ENCODE measurements around the gene SMIM24. TPM values are rescaled to one million over a fixed set of nuclear protein-coding genes. Genes with fewer than 3 reads are reported as not detected.
"Not testable (repeated sequence)": the region's sequence is repeated elsewhere in the genome, so short reads cannot be mapped to it uniquely, and the experiment has no call there.

Gene SMIM24
- under 1 TPM; 0.62 to 0.88 TPM for total RNA-seq

DNA sequence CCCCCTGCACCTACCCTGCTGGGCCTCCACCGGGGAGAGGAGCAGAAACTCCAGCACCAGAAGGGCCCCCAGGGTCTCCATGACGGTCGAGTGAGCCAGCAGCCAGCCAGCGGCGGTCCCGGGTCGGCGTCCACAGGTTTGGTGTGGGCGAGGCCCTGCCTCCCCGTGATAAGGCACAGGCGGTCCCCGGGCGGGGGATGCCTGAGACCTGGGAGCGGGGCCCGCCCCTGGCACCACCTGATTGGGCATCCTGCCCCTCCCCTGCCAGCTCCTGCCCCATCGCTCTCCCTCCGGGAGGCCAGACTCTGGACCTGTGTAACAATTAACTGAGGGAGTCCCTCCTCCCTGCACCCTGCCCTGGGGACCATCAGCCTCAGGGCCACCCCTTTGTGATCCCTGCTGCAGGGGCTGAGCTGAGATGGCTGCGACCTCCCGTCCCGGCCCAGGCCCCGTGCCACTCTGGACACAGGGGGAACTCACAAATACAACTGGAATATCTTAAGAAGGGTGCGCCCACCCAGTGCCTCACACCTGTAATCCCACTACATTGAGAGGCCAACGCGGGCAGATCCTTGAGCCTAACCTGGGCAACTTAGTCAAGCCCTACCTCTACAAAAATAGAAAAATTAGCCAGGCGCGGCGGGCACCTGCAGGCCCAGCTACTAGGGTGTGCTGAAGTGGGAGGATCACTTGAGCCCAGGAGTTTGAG lies at the start of gene SMIM24:
Gene SMIM24 (minus strand): TSS at position 143 of the 709 bp plus-strand sequence. CDS start 62 bp downstream, at position 81.
- H3K4me3 Mint-ChIP-seq = peak within 1 kb of the TSS in 1 of 2 donors; percentile 10
- ATAC-seq (replicated peaks in 1 of 2) (no peak), DNase-seq (no peak)
- H3K27ac Mint-ChIP-seq = no peak within 1 kb of the TSS
- H3K36me3 Mint-ChIP-seq (ENCODE audit: insufficient read depth in 2 of 2) = no peaks in the 10 kb centered on the region
- peaks cover 8% of the 10 kb centered on the region for H3K4me1 Mint-ChIP-seq (ENCODE audit: low read depth)
- H3K9me3 Mint-ChIP-seq = no peaks in the 10 kb centered on the region
- H3K27me3 Mint-ChIP-seq (ENCODE audit: low read depth) = peaks cover 5% of the 10 kb centered on the region

DNA sequence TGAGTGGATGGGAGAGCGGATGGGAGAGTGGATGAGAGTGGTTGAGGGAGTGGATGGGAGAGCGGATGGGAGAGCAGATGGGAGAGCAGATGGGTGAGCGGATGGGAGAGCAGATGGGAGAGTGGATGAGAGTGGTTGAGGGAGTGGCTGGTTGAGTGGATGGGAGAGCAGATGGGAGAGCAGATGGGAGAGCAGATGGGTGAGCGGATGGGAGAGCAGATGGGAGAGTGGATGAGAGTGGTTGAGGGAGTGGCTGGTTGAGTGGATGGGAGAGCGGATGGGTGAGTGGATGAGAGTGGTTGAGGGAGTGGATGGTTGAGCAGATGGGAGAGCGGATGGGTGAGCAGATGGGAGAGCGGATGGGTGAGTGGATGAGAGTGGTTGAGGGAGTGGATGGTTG lies 49.0 kb upstream of the SMIM24 start:
- DNase-seq = not testable (repeated sequence)

DNA sequence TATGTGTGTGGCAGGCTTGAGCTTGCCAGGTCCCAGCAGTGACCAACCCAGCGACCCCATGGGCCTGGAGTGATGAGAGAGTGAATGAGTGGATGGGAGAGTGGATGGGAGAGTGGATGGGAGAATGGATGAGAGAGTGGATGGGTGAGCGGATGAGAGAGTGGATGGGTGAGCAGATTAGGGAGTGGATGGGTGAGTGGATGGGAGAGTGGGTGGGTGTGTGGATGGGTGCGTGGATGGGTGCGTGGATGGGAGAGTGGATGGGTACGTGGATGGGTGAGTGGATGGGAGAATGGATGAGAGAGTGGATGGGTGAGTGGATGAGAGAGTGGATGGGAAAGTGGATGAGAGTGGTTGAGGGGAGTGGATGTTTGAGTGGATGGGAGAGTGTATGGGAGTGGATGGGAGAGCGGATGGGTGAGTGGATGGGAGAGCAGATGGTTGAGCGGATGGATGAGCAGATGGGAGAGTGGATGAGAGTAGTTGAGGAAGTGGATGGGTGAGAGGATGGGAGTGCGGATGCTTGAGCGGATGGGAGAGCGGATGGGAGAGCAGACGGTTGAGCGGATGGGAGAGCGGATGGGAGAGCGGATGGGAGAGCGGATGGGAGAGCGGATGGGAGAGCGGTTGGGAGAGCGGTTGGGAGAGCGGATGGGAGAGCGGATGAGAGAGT lies 48.4 kb upstream of the SMIM24 start:
- H3K4me3 Mint-ChIP-seq = no peak overlapping the region
- H3K4me1 Mint-ChIP-seq (ENCODE audit: low read depth) = no peaks in the 10 kb centered on the region
- DNase-seq (no peak), ATAC-seq (replicated peaks in 1 of 2) (no peak)
- peaks cover 0 to 2% of the 10 kb centered on the region in 2 donors for H3K36me3 Mint-ChIP-seq (ENCODE audit: insufficient read depth in 2 of 2)
- H3K27ac Mint-ChIP-seq = no peak overlapping the region
- H3K27me3 Mint-ChIP-seq (ENCODE audit: low read depth) = no peaks in the 10 kb centered on the region
- no peaks in the 10 kb centered on the region for H3K9me3 Mint-ChIP-seq

More for the DNA sequence above, 49.0 kb upstream of the SMIM24 start:
- not testable (repeated sequence) for H3K9me3 Mint-ChIP-seq; H3K27ac Mint-ChIP-seq; H3K4me1 Mint-ChIP-seq (ENCODE audit: low read depth); H3K36me3 Mint-ChIP-seq (ENCODE audit: insufficient read depth in 2 of 2); H3K4me3 Mint-ChIP-seq; ATAC-seq (replicated peaks in 1 of 2); H3K27me3 Mint-ChIP-seq (ENCODE audit: low read depth)

DNA sequence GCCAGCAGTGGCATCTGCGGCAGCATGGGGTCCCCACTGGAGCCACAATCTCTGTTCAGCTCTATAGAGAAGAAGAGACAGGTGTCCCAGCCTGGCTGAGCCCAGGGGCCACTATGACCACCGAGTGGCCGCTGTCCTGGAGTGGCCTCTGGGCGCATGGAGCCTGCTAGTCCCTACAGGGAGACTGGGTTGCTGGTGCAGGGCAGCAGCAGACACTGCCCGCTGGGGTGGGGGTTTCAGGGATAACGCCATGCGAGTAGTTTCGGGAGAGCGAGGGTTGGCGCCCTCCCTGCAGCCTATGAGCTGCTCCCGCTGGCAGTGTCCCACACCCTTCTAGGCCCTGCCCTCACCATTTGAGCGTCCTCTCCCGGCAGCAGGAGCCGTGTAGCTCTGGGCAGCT lies 47.8 kb upstream of the SMIM24 start:
- H3K4me3 Mint-ChIP-seq = no peak overlapping the region

DNA sequence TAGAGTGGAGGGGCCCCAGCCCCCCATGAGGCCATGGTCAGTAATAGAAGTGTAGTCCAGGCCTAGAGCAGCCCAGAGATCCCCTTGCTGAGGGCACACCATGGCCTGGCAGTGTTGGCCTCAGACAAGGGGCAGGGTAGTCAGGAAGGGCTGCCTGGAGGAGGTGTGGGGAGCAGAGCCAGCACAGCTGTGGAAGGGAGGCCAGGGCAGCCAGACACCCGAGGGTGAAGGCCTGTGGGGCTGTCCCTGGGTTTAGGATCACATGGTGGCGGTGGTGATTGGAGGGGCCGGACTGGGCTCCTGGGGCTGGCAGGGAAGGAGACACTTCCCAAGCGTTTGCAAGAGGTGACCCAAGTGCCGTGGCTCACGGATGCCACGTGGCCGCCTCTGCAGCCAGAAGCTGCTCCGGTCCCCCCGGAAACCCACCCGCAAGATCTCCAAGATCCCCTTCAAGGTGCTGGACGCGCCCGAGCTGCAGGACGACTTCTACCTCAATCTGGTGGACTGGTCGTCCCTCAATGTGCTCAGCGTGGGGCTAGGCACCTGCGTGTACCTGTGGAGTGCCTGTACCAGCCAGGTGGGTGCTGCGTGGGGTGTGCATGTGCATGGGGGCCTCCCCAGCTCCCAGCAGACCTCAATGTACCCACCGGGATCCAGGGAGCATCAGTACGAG lies 47.0 kb upstream of the SMIM24 start:
- Mint-ChIP-seq H3K9me3 (no peaks in the 10 kb centered on the region), H3K27me3 (ENCODE audit: low read depth) (no peaks in the 10 kb centered on the region), H3K36me3 (ENCODE audit: insufficient read depth in 2 of 2) (no peaks in the 10 kb centered on the region), H3K27ac (no peak overlapping the region), H3K4me1 (ENCODE audit: low read depth) (no peaks in the 10 kb centered on the region), H3K4me3 (no peak overlapping the region)
- ATAC-seq (replicated peaks in 1 of 2) = no peak
- DNase-seq = no peak

More for the DNA sequence above, 47.8 kb upstream of the SMIM24 start:
- Mint-ChIP-seq H3K27ac (no peak overlapping the region), H3K4me1 (ENCODE audit: low read depth) (no peaks in the 10 kb centered on the region), H3K9me3 (no peaks in the 10 kb centered on the region), H3K36me3 (ENCODE audit: insufficient read depth in 2 of 2) (peaks cover 0 to 2% of the 10 kb centered on the region in 2 donors), H3K27me3 (ENCODE audit: low read depth) (no peaks in the 10 kb centered on the region)
- ATAC-seq (replicated peaks in 1 of 2) = no peak
- DNase-seq = no peak

DNA sequence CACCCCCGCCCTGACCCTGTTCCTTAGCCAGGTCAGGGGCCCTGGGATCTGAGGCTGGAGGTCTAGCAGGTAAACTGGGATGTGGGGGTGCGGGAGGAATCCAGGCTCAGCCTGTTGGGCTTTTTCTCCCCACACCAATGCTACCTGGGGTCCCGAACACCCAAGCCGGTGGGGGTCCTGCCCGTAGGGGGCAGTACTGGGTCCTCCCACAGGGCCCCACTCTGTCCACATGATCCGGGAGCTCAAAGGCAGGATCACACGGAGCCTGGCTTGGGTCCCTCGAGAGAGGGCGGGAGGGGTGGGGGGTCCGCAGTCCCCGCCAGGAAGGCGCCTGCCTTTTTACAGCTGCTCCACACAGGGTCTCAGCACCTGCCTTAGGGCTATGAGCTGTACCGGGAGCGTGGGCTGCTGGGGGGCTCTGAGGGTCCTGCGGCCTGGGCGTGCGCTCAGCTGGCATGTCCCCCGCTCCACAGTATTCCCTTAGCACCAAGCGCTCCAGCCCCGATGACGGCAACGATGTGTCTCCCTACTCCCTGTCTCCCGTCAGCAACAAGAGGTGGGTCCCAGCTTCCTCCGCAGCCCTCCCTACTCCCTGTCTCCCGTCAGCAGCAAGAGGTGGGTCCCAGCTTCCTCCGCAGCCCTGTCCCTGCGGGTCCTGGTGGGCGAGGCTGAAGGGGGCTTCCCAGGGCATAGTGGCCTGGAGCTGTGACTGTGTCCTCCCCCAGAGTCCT lies 46.3 kb upstream of the SMIM24 start:
- DNase-seq (no peak), ATAC-seq (replicated peaks in 1 of 2) (no peak)
- Mint-ChIP-seq H3K9me3 (no peaks in the 10 kb centered on the region), H3K36me3 (ENCODE audit: insufficient read depth in 2 of 2) (peaks cover 0 to 2% of the 10 kb centered on the region in 2 donors), H3K4me1 (ENCODE audit: low read depth) (no peaks in the 10 kb centered on the region), H3K4me3 (no peak overlapping the region), H3K27me3 (ENCODE audit: low read depth) (no peaks in the 10 kb centered on the region), H3K27ac (no peak overlapping the region)

DNA sequence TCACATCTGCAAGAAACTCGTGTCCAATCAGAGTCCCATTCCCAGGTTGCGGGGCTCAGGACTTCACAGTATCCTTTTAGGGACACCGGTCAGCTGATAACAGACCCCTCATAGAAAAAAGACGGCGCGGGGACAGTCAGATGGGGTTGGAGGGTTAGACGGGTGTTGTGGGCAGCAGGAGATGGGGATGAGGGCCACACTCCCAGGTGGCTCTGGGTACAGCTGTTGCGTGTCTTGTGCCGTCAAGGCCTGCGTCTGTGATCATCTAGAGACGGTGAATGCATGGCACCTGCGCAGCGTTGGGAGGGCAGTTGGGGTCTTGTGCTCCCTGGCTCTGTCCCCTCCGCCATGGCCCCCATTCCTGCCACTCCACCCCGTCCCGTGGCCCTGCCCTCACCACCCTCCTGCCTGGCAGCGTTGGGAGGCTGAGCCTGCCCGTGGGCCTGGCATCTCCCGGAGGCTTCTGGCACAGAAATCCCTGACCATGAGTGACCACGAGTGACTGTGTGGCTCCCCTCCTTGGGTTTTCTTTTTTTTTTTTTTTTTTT lies 44.7 kb upstream of the SMIM24 start:
- Mint-ChIP-seq H3K36me3 (ENCODE audit: insufficient read depth in 2 of 2) (peaks cover 0 to 2% of the 10 kb centered on the region in 2 donors), H3K27me3 (ENCODE audit: low read depth) (no peaks in the 10 kb centered on the region), H3K27ac (no peak overlapping the region), H3K9me3 (no peaks in the 10 kb centered on the region), H3K4me3 (no peak overlapping the region), H3K4me1 (ENCODE audit: low read depth) (peaks cover 6% of the 10 kb centered on the region)
- ATAC-seq (replicated peaks in 1 of 2) = no peak
- no peak for DNase-seq

DNA sequence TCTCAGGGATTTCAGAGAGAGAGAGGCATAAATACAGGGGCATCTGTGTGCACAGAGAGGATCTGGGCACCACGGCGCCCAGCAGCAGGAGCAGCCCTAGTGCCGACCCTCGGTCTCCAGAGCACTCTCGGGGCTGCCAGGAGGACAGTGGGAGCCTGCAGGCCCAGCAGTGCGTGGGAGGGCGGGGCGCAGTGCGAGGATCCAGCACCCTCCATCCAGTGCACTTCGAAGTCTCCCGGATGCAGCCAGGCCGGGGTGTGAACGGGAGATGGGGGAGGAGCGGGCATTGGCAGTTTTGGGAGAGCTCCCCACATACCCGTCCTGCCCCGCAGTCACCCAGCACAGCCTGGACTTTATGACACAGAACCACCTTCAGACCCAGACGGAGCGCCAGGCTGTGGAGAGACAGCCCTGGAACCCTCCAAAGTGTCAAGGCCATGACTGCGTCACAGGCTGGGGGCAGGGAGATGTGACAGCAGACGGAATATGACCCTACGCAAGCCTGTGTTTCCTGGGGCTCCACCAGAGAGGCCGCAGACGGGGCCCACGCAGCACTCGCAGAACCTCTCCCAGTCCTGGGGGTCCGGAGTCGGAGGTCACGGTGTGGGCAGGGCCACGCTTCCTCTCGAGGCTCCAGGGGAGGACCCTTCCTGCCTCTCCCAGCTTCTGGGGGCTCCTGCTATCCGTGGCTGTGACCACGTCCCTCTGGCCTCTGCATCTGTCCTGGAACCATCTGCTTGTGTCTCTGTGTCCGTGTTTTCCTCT lies 43.9 kb upstream of the SMIM24 start:
- no peak overlapping the region for H3K27ac Mint-ChIP-seq
- peaks cover 6% of the 10 kb centered on the region for H3K4me1 Mint-ChIP-seq (ENCODE audit: low read depth)
- H3K9me3 Mint-ChIP-seq = no peaks in the 10 kb centered on the region
- no peak for ATAC-seq (replicated peaks in 1 of 2)
- no peaks in the 10 kb centered on the region for H3K27me3 Mint-ChIP-seq (ENCODE audit: low read depth)
- no peak for DNase-seq
- no peak overlapping the region for H3K4me3 Mint-ChIP-seq
- H3K36me3 Mint-ChIP-seq (ENCODE audit: insufficient read depth in 2 of 2) = peaks cover 0 to 2% of the 10 kb centered on the region in 2 donors

DNA sequence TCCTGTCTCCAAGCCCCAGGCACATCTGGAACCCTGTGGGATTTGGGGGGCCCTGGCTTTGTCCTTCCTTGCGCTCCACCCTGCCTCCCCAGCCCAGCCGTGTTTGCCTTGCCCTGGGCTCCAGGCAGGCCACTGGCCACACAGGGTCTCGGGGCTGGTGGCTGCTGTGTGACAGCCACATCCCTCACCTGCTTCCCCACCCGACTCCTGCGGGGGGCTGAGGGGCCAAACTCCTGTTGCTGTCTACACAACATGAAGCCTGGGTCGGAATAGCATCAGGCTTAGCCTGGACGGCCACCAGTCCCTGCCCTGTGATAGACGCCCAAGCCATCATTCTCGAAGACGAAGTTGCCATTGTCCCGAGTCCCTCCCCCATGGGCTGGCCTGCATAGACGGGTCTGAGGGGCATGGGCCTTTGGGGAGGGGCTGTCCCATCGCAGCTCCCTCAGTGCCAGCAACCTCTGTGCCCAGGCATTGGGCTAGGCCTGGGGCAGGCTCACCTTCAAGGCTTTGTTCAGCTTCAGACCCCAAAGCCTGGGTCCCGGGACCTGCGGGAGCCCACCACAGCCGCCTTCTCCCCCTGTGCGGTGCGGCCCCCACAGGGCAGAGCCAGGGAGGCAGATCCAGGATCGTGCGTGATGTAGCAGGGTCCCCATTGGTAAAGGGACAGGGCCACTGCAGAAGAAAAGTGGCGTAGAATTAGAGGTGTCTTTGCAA lies 43.2 kb upstream of the SMIM24 start:
- DNase-seq (no peak), ATAC-seq (replicated peaks in 1 of 2) (no peak)
- no peaks in the 10 kb centered on the region for H3K9me3 Mint-ChIP-seq
- peaks cover 0 to 2% of the 10 kb centered on the region in 2 donors for H3K36me3 Mint-ChIP-seq (ENCODE audit: insufficient read depth in 2 of 2)
- peaks cover 6% of the 10 kb centered on the region for H3K4me1 Mint-ChIP-seq (ENCODE audit: low read depth)
- H3K27ac Mint-ChIP-seq = no peak overlapping the region
- no peak overlapping the region for H3K4me3 Mint-ChIP-seq
- no peaks in the 10 kb centered on the region for H3K27me3 Mint-ChIP-seq (ENCODE audit: low read depth)

DNA sequence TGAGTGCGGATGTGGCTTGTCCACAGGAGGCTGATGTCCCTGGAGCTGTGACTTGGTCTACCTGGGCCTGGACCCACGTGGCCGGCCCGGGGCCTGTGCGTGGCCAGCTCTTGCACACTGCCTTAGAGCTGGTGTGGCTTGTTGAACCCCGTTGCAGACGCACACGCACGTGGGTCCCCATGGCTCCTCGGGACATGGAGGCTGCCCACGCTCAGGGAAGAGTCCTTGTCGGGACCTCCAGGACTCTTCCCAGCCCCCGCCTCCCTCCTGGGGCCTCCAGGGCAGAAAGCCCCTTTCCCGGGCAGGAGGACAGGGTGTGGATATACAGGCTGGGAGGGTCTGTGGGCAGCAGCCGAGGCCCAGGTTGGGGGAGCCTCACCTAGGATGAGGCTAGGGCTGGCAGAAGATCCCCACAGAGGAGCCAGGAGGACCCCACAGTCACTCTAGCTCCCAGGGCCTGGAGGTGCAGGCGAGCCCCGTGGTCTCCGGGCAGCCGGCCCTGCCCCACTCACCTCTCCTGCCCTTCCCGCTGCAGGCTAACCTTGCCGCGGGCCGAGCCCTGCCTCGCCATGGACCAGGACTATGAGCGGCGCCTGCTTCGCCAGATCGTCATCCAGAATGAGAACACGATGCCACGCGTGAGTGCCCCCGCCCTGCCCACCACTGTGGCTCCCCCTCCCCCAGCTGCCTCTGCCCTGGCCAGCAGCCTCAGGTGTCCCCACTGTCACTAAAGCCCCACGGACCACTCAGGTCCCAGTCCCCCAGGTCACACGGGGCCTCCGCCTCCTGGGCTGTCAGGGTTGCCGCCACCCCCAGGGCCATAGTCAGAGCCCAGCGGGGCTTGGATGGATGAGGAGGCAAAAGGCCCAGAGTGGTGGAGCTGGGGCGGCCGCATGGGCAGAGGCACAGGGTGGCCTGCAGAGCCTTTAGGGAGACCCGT lies 42.4 kb upstream of the SMIM24 start:
- DNase-seq = no peak
- Mint-ChIP-seq H3K27me3 (ENCODE audit: low read depth) (no peaks in the 10 kb centered on the region), H3K27ac (no peak overlapping the region), H3K9me3 (no peaks in the 10 kb centered on the region), H3K4me1 (ENCODE audit: low read depth) (peaks cover 6% of the 10 kb centered on the region), H3K36me3 (ENCODE audit: insufficient read depth in 2 of 2) (peaks cover 0 to 2% of the 10 kb centered on the region in 2 donors), H3K4me3 (no peak overlapping the region)
- ATAC-seq (replicated peaks in 1 of 2) = no peak

DNA sequence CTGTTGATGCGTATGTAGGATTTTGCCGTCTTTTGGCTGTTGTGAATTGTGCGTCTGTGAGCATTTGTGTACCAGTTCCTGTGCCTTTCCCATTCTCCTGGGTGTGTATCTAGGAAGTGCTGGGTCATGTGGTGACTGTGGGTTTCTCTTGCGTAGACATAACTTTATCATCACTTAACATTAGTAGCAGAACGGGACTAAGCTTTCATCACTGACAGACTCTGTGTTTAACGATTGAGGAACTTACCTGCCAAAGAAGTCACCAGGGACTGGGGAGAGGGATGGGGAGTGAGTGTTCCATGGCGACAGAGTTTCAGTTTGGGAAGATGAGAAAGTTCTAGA lies 40.8 kb upstream of the SMIM24 start:
- no peak for ATAC-seq (replicated peaks in 1 of 2)
- peaks cover 16% of the 10 kb centered on the region for H3K4me1 Mint-ChIP-seq (ENCODE audit: low read depth)
- no peaks in the 10 kb centered on the region for H3K27me3 Mint-ChIP-seq (ENCODE audit: low read depth)
- no peak overlapping the region for H3K4me3 Mint-ChIP-seq
- H3K36me3 Mint-ChIP-seq (ENCODE audit: insufficient read depth in 2 of 2) = peaks cover 0 to 2% of the 10 kb centered on the region in 2 donors
- no peak for DNase-seq
- H3K27ac Mint-ChIP-seq = no peak overlapping the region
- H3K9me3 Mint-ChIP-seq = no peaks in the 10 kb centered on the region

Data from activated T-cell treated with anti-CD3 and anti-CD28 coated beads, Interleukin-2, amount 50 U/mL, for 72 hours (primary cell).